ENCODE measurements around the gene CBX6.

Gene CBX6

GRCh38 chr22:38849811-38850210 is 22.2 kb downstream of the CBX6 start:
- Mint-ChIP-seq H3K4me3 (no peak overlapping the region), H3K27me3 (peaks cover 0 to 59% of the 10 kb centered on the region in 2 donors), H3K27ac (no peak overlapping the region), H3K9me3 (no peaks in the 10 kb centered on the region), H3K4me1 (ENCODE audit: low read depth in 2 of 2) (peaks cover 1 to 3% of the 10 kb centered on the region in 2 donors), H3K36me3 (ENCODE audit: insufficient read depth) (peaks cover 3% of the 10 kb centered on the region)
- DNase-seq (no peak), ATAC-seq (replicated peaks) (no peak)

GRCh38 chr22:38846412-38846811 is 25.6 kb downstream of the CBX6 start:
- DNase-seq (no peak), ATAC-seq (replicated peaks) (no peak)
- Mint-ChIP-seq H3K27me3 (peaks cover 0 to 56% of the 10 kb centered on the region in 2 donors), H3K4me1 (ENCODE audit: low read depth in 2 of 2) (peaks cover 12 to 20% of the 10 kb centered on the region in 2 donors), H3K4me3 (no peak overlapping the region), H3K9me3 (no peaks in the 10 kb centered on the region), H3K27ac (no peak overlapping the region), H3K36me3 (ENCODE audit: insufficient read depth) (no peaks in the 10 kb centered on the region)

- H3K36me3 Mint-ChIP-seq (ENCODE audit: insufficient read depth), result no peaks in the 10 kb centered on the region
- DNase-seq, result no peak
- H3K9me3 Mint-ChIP-seq, result no peaks in the 10 kb centered on the region
- H3K4me1 Mint-ChIP-seq (ENCODE audit: low read depth in 2 of 2), result peaks cover 16 to 27% of the 10 kb centered on the region in 2 donors
- H3K27ac Mint-ChIP-seq, result no peak overlapping the region
- H3K4me3 Mint-ChIP-seq, result peak overlapping the region; percentile 56 to 63
- H3K27me3 Mint-ChIP-seq, result peaks cover 0 to 53% of the 10 kb centered on the region in 2 donors
- no peak for ATAC-seq (replicated peaks)
Observed at GRCh38 chr22:38845004-38845740, 26.8 kb downstream of the CBX6 start.

GRCh38 chr22:38844315-38845003 is 27.6 kb downstream of the CBX6 start:
- ATAC-seq (replicated peaks), result no peak
- Mint-ChIP-seq H3K4me3 (peak overlapping the region; percentile 56 to 63), H3K27me3 (peaks cover 0 to 59% of the 10 kb centered on the region in 2 donors), H3K27ac (no peak overlapping the region), H3K36me3 (ENCODE audit: insufficient read depth) (no peaks in the 10 kb centered on the region), H3K4me1 (ENCODE audit: low read depth in 2 of 2) (peaks cover 16 to 33% of the 10 kb centered on the region in 2 donors), H3K9me3 (no peaks in the 10 kb centered on the region)
- no peak for DNase-seq

- ATAC-seq (replicated peaks), result peak; percentile 60
- peaks cover 0 to 59% of the 10 kb centered on the region in 2 donors for H3K27me3 Mint-ChIP-seq
- H3K4me3 Mint-ChIP-seq, result peak within 1 kb of the TSS; percentile 76 to 89
- H3K9me3 Mint-ChIP-seq, result no peaks in the 10 kb centered on the region
- no peaks in the 10 kb centered on the region for H3K36me3 Mint-ChIP-seq (ENCODE audit: insufficient read depth)
- DNase-seq, result peak; percentile 24 to 37 (median 27)
- H3K27ac Mint-ChIP-seq, result peak within 1 kb of the TSS in 1 of 2 donors; percentile 60
- peaks cover 16 to 30% of the 10 kb centered on the region in 2 donors for H3K4me1 Mint-ChIP-seq (ENCODE audit: low read depth in 2 of 2)
Observed at GRCh38 chr22:38843657-38844314, 28.2 kb downstream of the CBX6 start, which contains the start of gene NPTXR. NPTXR (minus strand) TSS chr22:38844028.

GRCh38 chr22:38843201-38843656 is 28.8 kb downstream of the CBX6 start:
- H3K27me3 Mint-ChIP-seq, result peaks cover 0 to 59% of the 10 kb centered on the region in 2 donors
- peak; percentile 86 for ATAC-seq (replicated peaks)
- H3K4me3 Mint-ChIP-seq, result peak overlapping the region; percentile 76 to 89

GRCh38 chr22:38842512-38843200 is 29.4 kb downstream of the CBX6 start:
- Mint-ChIP-seq H3K4me1 (ENCODE audit: low read depth in 2 of 2) (peaks cover 16 to 30% of the 10 kb centered on the region in 2 donors), H3K27me3 (peaks cover 0 to 56% of the 10 kb centered on the region in 2 donors), H3K36me3 (ENCODE audit: insufficient read depth) (no peaks in the 10 kb centered on the region), H3K4me3 (peak overlapping the region; percentile 76 to 89), H3K9me3 (no peaks in the 10 kb centered on the region), H3K27ac (peak overlapping the region in 1 of 2 donors; percentile 60)
- DNase-seq (no peak), ATAC-seq (replicated peaks) (no peak)

More at GRCh38 chr22:38843201-38843656, 28.8 kb downstream of the CBX6 start:
- no peaks in the 10 kb centered on the region for H3K9me3 Mint-ChIP-seq
- no peaks in the 10 kb centered on the region for H3K36me3 Mint-ChIP-seq (ENCODE audit: insufficient read depth)
- H3K27ac Mint-ChIP-seq, result peak overlapping the region in 1 of 2 donors; percentile 60
- peaks cover 16 to 30% of the 10 kb centered on the region in 2 donors for H3K4me1 Mint-ChIP-seq (ENCODE audit: low read depth in 2 of 2)
- DNase-seq, result peak; percentile 28 to 48 (median 43)

GRCh38 chr22:38841635-38842034 is 30.4 kb downstream of the CBX6 start:
- Mint-ChIP-seq H3K27ac (no peak overlapping the region), H3K36me3 (ENCODE audit: insufficient read depth) (no peaks in the 10 kb centered on the region), H3K9me3 (no peaks in the 10 kb centered on the region), H3K4me3 (peak overlapping the region in 1 of 2 donors; percentile 89), H3K4me1 (ENCODE audit: low read depth in 2 of 2) (peaks cover 17 to 30% of the 10 kb centered on the region in 2 donors), H3K27me3 (peaks cover 0 to 46% of the 10 kb centered on the region in 2 donors)
- DNase-seq, result no peak
- ATAC-seq (replicated peaks), result no peak

GRCh38 chr22:38841211-38841610 is 30.8 kb downstream of the CBX6 start:
- Mint-ChIP-seq H3K27ac (no peak overlapping the region), H3K9me3 (no peaks in the 10 kb centered on the region), H3K4me1 (ENCODE audit: low read depth in 2 of 2) (peaks cover 17 to 30% of the 10 kb centered on the region in 2 donors), H3K27me3 (peaks cover 0 to 42% of the 10 kb centered on the region in 2 donors), H3K4me3 (no peak overlapping the region), H3K36me3 (ENCODE audit: insufficient read depth) (no peaks in the 10 kb centered on the region)
- DNase-seq (no peak), ATAC-seq (replicated peaks) (no peak)

GRCh38 chr22:38840129-38840528 is 31.9 kb downstream of the CBX6 start:
- Mint-ChIP-seq H3K4me1 (ENCODE audit: low read depth in 2 of 2) (peaks cover 18 to 30% of the 10 kb centered on the region in 2 donors), H3K27ac (peak overlapping the region in 1 of 2 donors; percentile 67), H3K4me3 (peak overlapping the region; percentile 4 to 9), H3K27me3 (peaks cover 0 to 37% of the 10 kb centered on the region in 2 donors), H3K9me3 (no peaks in the 10 kb centered on the region), H3K36me3 (ENCODE audit: insufficient read depth) (no peaks in the 10 kb centered on the region)
- DNase-seq (no peak), ATAC-seq (replicated peaks) (no peak)

- Mint-ChIP-seq H3K27ac (peak overlapping the region in 1 of 2 donors; percentile 67), H3K9me3 (no peaks in the 10 kb centered on the region), H3K4me1 (ENCODE audit: low read depth in 2 of 2) (peaks cover 18 to 30% of the 10 kb centered on the region in 2 donors), H3K36me3 (ENCODE audit: insufficient read depth) (no peaks in the 10 kb centered on the region), H3K27me3 (peaks cover 0 to 33% of the 10 kb centered on the region in 2 donors), H3K4me3 (peak overlapping the region in 1 of 2 donors; percentile 9)
- DNase-seq, result no peak
- no peak for ATAC-seq (replicated peaks)
Observed at GRCh38 chr22:38839686-38840085, 32.3 kb downstream of the CBX6 start.

GRCh38 chr22:38837414-38837928 is 34.5 kb downstream of the CBX6 start:
- Mint-ChIP-seq H3K4me1 (ENCODE audit: low read depth in 2 of 2) (peaks cover 10 to 28% of the 10 kb centered on the region in 2 donors), H3K4me3 (no peak overlapping the region), H3K27me3 (peaks cover 0 to 24% of the 10 kb centered on the region in 2 donors), H3K9me3 (no peaks in the 10 kb centered on the region), H3K36me3 (ENCODE audit: insufficient read depth) (no peaks in the 10 kb centered on the region), H3K27ac (no peak overlapping the region)
- ATAC-seq (replicated peaks), result no peak
- DNase-seq, result no peak

All from effector memory CD8-positive, alpha-beta T cell (primary cell).